Nephron (organoid): Measurements from ENCODE around the gene PTPRM.

Experiments used
- H3K27ac Mint-ChIP-seq, 3 experiments: 2 replicates each; pipeline ENCODE4 v1.8.0; 2020; ENCODE audit warnings: mixed read lengths in 3 of 3, mild to moderate bottlenecking in 2 of 3, moderate library complexity in 1 of 3
- H3K27me3 Mint-ChIP-seq: 2 replicates; pipeline ENCODE4 v1.8.0; 2021; ENCODE audit warnings: low read depth, mild to moderate bottlenecking, moderate library complexity, mixed read lengths
- H3K36me3 Mint-ChIP-seq: 2 replicates; pipeline ENCODE4 v1.8.0; 2020; ENCODE audit warnings: low read depth, mixed read lengths
- H3K4me1 Mint-ChIP-seq: 2 replicates; pipeline ENCODE4 v1.8.0; 2020; ENCODE audit warnings: mixed read lengths
- H3K4me3 Mint-ChIP-seq, 3 experiments: 2 replicates each; pipeline ENCODE4 v1.8.0; 2020; ENCODE audit warnings: mild to moderate bottlenecking in 3 of 3, mixed read lengths in 3 of 3, moderate library complexity in 2 of 3
- H3K9me3 Mint-ChIP-seq: 2 replicates; pipeline ENCODE4 v1.8.0; 2020; ENCODE audit warnings: mixed read lengths
- TF ChIP-seq, protein P1 (sequence below), 3 experiments: fragments of 200-600 bp; sonication (generic); IDR thresholded peaks; one replicate each; pipeline ENCODE4 v1.5.0; 2021; ENCODE audit warnings: antibody characterized with exemption in 3 of 3; ENCODE audit not compliant: unreplicated experiment in 3 of 3

PTPRM gene

DNA sequence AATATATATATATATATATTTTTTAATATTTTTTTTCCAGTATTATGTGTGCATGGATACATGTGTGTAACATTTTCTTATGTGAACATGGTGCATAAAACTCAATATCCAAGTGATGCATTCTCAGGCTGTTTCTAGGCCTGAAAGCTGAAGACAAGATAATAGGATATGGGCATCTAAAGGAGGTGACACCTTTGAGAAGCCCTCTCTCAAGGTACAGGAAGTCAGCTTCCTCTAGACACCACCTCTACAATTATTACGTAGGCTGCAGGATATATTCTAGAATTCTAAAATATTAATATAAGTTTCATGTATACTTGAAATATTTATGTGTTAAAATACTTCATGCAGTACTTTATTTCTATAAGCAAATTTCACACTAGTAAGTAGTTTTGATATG is 327.5 kb downstream of the PTPRM start:
- Mint-ChIP-seq H3K27me3 (no peaks in the 10 kb centered on the region), H3K4me3 (no peak overlapping the region), H3K9me3 (no peaks in the 10 kb centered on the region), H3K4me1 (peaks cover 19% of the 10 kb centered on the region), H3K36me3 (no peaks in the 10 kb centered on the region), H3K27ac (no peak overlapping the region)
- TF ChIP-seq, protein P1, sequence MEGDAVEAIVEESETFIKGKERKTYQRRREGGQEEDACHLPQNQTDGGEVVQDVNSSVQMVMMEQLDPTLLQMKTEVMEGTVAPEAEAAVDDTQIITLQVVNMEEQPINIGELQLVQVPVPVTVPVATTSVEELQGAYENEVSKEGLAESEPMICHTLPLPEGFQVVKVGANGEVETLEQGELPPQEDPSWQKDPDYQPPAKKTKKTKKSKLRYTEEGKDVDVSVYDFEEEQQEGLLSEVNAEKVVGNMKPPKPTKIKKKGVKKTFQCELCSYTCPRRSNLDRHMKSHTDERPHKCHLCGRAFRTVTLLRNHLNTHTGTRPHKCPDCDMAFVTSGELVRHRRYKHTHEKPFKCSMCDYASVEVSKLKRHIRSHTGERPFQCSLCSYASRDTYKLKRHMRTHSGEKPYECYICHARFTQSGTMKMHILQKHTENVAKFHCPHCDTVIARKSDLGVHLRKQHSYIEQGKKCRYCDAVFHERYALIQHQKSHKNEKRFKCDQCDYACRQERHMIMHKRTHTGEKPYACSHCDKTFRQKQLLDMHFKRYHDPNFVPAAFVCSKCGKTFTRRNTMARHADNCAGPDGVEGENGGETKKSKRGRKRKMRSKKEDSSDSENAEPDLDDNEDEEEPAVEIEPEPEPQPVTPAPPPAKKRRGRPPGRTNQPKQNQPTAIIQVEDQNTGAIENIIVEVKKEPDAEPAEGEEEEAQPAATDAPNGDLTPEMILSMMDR (IDR thresholded peaks at IDR 0.05; ENCODE audit: unreplicated experiment in 3 of 3), result no peak

GRCh38 chr18:7895346-7895745 is 328.2 kb downstream of the PTPRM start:
- H3K27ac Mint-ChIP-seq, result no peak overlapping the region
- H3K36me3 Mint-ChIP-seq, result no peaks in the 10 kb centered on the region
- peaks cover 11% of the 10 kb centered on the region for H3K4me1 Mint-ChIP-seq
- no peaks in the 10 kb centered on the region for H3K27me3 Mint-ChIP-seq
- H3K9me3 Mint-ChIP-seq, result no peaks in the 10 kb centered on the region
- H3K4me3 Mint-ChIP-seq, result no peak overlapping the region
- TF ChIP-seq, protein P1 (IDR thresholded peaks at IDR 0.05; ENCODE audit: unreplicated experiment in 3 of 3), result no peak

DNA sequence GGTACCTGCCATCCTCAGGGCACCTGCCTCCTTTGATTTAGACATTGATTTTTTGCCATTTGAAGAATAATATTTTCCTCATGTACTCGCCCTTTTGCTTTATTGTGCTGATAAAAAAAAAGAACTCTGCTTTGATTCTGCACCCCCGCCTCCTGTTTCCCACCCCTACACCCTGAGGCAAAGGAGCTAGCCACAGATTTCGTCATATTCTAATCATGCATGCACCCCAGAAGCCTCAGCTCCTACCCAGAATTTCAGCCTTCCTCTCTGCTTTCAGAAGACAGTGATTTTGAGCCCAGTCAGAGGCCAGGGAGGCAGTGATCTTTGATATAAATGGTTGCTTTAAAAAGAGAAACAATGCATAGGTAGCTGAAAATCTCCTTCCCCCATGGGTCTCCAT is 329.0 kb downstream of the PTPRM start:
- no peak overlapping the region for H3K27ac Mint-ChIP-seq
- no peak overlapping the region for H3K4me3 Mint-ChIP-seq
- no peaks in the 10 kb centered on the region for H3K27me3 Mint-ChIP-seq
- peaks cover 9% of the 10 kb centered on the region for H3K4me1 Mint-ChIP-seq
- no peaks in the 10 kb centered on the region for H3K9me3 Mint-ChIP-seq
- TF ChIP-seq, protein P1 (IDR thresholded peaks at IDR 0.05; ENCODE audit: unreplicated experiment in 3 of 3), result no peak
- H3K36me3 Mint-ChIP-seq, result no peaks in the 10 kb centered on the region

GRCh38 chr18:7896805-7897518 is 329.8 kb downstream of the PTPRM start:
- Mint-ChIP-seq H3K4me1 (peaks cover 9% of the 10 kb centered on the region), H3K9me3 (no peaks in the 10 kb centered on the region), H3K4me3 (no peak overlapping the region), H3K27ac (no peak overlapping the region), H3K36me3 (no peaks in the 10 kb centered on the region), H3K27me3 (no peaks in the 10 kb centered on the region)
- TF ChIP-seq, protein P1 (IDR thresholded peaks at IDR 0.05; ENCODE audit: unreplicated experiment in 3 of 3), result no peak

- H3K9me3 Mint-ChIP-seq, result no peaks in the 10 kb centered on the region
- H3K36me3 Mint-ChIP-seq, result no peaks in the 10 kb centered on the region
- TF ChIP-seq, protein P1 (IDR thresholded peaks at IDR 0.05; ENCODE audit: unreplicated experiment in 3 of 3), result no peak
- H3K27me3 Mint-ChIP-seq, result no peaks in the 10 kb centered on the region
- peaks cover 5% of the 10 kb centered on the region for H3K4me1 Mint-ChIP-seq
- no peak overlapping the region for H3K4me3 Mint-ChIP-seq
- no peak overlapping the region for H3K27ac Mint-ChIP-seq
Measured at GRCh38 chr18:7898181-7898580, 331.1 kb downstream of the PTPRM start.

- H3K27me3 Mint-ChIP-seq, result no peaks in the 10 kb centered on the region
- TF ChIP-seq, protein P1 (IDR thresholded peaks at IDR 0.05; ENCODE audit: unreplicated experiment in 3 of 3), result no peak
- no peaks in the 10 kb centered on the region for H3K36me3 Mint-ChIP-seq
Measured at GRCh38 chr18:7899078-7899477, 332.0 kb downstream of the PTPRM start.

More at GRCh38 chr18:7899078-7899477, 332.0 kb downstream of the PTPRM start:
- no peaks in the 10 kb centered on the region for H3K9me3 Mint-ChIP-seq
- H3K4me3 Mint-ChIP-seq, result no peak overlapping the region
- no peak overlapping the region for H3K27ac Mint-ChIP-seq
- H3K4me1 Mint-ChIP-seq, result peaks cover 5% of the 10 kb centered on the region
